GM12891 (cell line): ENCODE measurements around the gene DSG3.

ENCODE experiments used
- POLR2A ChIP-seq: IDR thresholded peaks from 2 replicates; pipeline ENCODE4 v1.6.1; 2011; ENCODE audit warnings: low read depth, low read length, control low read depth
- TAF1 ChIP-seq: IDR thresholded peaks from 2 replicates; pipeline ENCODE4 v1.6.1; 2011; ENCODE audit warnings: low read depth, low read length, control low read depth

- TF ChIP-seq TAF1 (peak; percentile 1; the same call in 1 of the 2 replicates), POLR2A (0 out of 2 replicates have a peak, but pooled peaks have one; percentile 33)
Observed at GRCh38 chr18:31497836-31498573, 50.5 kb downstream of the DSG3 start, which contains the start of gene DSG2.
